Endothelial cell of umbilical vein (primary cell): Measurements from ENCODE around the gene SLC25A28. TPM values are rescaled to one million over a fixed set of nuclear protein-coding genes. Genes with fewer than 3 reads are reported as not detected.

Experiments used
- BruUV-seq: library from RNA; stranded (reverse); fragments of 400-500 nt; replicated peaks from 2 replicates; lab custom pipeline; 2021; lab: Mats Ljungman, UMichigan
- CTCF ChIA-PET: fragments of 300-600, 350-600 bp; sonication (Branson Sonifier 250); formaldehyde crosslinking; loops from one replicate; lab custom pipeline; 2021; ENCODE audit warnings: antibody characterized with exemption, inconsistent platforms; lab: Charles Lee
- POLR2A ChIA-PET: fragments of 300-600, 350-600 bp; sonication (Branson Sonifier 250); formaldehyde crosslinking; loops from one replicate; lab custom pipeline; 2021; ENCODE audit warnings: antibody characterized with exemption, inconsistent platforms; lab: Charles Lee
- DNase-seq: peaks from one replicate; pipeline ENCODE4 v3.0.0-alpha.2; 2011; ENCODE audit warnings: low read depth, low spot score
- FAIRE-seq: peaks from 2 replicates; lab custom pipeline; 2011; peaks lifted over from hg19 to GRCh38; lab: Jason Lieb, UNC
- H2AFZ ChIP-seq: 2 replicates; pipeline ENCODE4 v1.6.0; 2012; ENCODE audit warnings: low read depth, low read length, control low read depth, inconsistent platforms
- H3K27ac ChIP-seq: 2 replicates; pipeline ENCODE4 v1.5.1; 2011; ENCODE audit warnings: low read depth, mild to moderate bottlenecking, control low read depth, low read length, moderate library complexity; ENCODE audit not compliant: insufficient read depth
- H3K27me3 ChIP-seq, 2 experiments: 2 replicates each; pipeline versions ENCODE4 v1.6.0 to v1.6.1; 2011; ENCODE audit warnings: low read length in 2 of 2, mixed read lengths in 1 of 2; ENCODE audit not compliant: control insufficient read depth in 2 of 2, insufficient read depth in 2 of 2
- H3K36me3 ChIP-seq, 2 experiments: 2 replicates in 1 of 2; 3 replicates in 1 of 2; pipeline ENCODE4 v1.5.1; 2011; ENCODE audit warnings: low read length in 2 of 2, mild to moderate bottlenecking in 1 of 2, moderate library complexity in 1 of 2; ENCODE audit not compliant: control insufficient read depth in 2 of 2, insufficient read depth in 2 of 2; ENCODE audit errors: extremely low read depth in 1 of 2
- H3K4me1 ChIP-seq: 3 replicates; pipeline ENCODE4 v1.5.1; 2011; ENCODE audit warnings: mild to moderate bottlenecking, low read length; ENCODE audit not compliant: control insufficient read depth, insufficient read depth; ENCODE audit errors: extremely low read depth
- H3K4me2 ChIP-seq: 2 replicates; pipeline ENCODE4 v1.6.1; 2011; ENCODE audit warnings: low read length, control low read depth, mixed read lengths; ENCODE audit not compliant: insufficient read depth
- H3K4me3 ChIP-seq, 3 experiments: fragments of 200-600 bp in 1 of 3; sonication (generic), shearing (Covaris generic) in 1 of 3; replicated peaks in 1 of 3; 2 replicates each; pipeline ENCODE4 v1.5.1; 2011 to 2016; ENCODE audit warnings: control low read depth in 3 of 3, low read length in 3 of 3, mild to moderate bottlenecking in 2 of 3, inconsistent platforms in 1 of 3, low read depth in 1 of 3, moderate library complexity in 1 of 3; ENCODE audit not compliant: insufficient read depth in 1 of 3
- H3K79me2 ChIP-seq: 2 replicates; pipeline ENCODE4 v1.6.0; 2012; ENCODE audit warnings: low read length, inconsistent platforms; ENCODE audit not compliant: control insufficient read depth, insufficient read depth
- H3K9ac ChIP-seq: replicated peaks from 2 replicates; pipeline ENCODE3; 2011; ENCODE audit warnings: low read length, control low read depth; ENCODE audit not compliant: insufficient read depth; ENCODE audit errors: extremely low read depth
- H3K9me1 ChIP-seq: replicated peaks from 3 replicates; pipeline ENCODE4 v1.6.0; 2011; ENCODE audit warnings: mild to moderate bottlenecking, low read length; ENCODE audit not compliant: control insufficient read depth, insufficient read depth; ENCODE audit errors: extremely low read depth
- H3K9me3 ChIP-seq: replicated peaks from 2 replicates; pipeline ENCODE4 v1.5.1; 2012; ENCODE audit warnings: low read length, inconsistent platforms; ENCODE audit not compliant: control insufficient read depth, insufficient read depth
- H4K20me1 ChIP-seq: replicated peaks from 2 replicates; pipeline ENCODE3; 2011; ENCODE audit warnings: mild to moderate bottlenecking, low read length; ENCODE audit not compliant: control insufficient read depth, insufficient read depth; ENCODE audit errors: extremely low read depth
- CTCF ChIP-seq, 2 donors: IDR thresholded peaks; 1 replicate in 1 of 2; 2 replicates in 1 of 2; pipeline ENCODE4 v1.5.1; 2011; ENCODE audit warnings: low read length in 2 of 2, mild to moderate bottlenecking in 2 of 2, moderate library complexity in 2 of 2, control low read depth in 1 of 2, inconsistent platforms in 1 of 2, low read depth in 1 of 2; ENCODE audit not compliant: insufficient read depth in 1 of 2; ENCODE audit errors: extremely low read depth in 1 of 2
- EZH2 ChIP-seq: IDR thresholded peaks from 2 replicates; pipeline ENCODE4 v1.6.1; 2012; ENCODE audit warnings: borderline replicate concordance, low read depth, mild to moderate bottlenecking, moderate library complexity, low read length, inconsistent platforms; ENCODE audit not compliant: severe bottlenecking
- FOS ChIP-seq: IDR thresholded peaks from 2 replicates; pipeline ENCODE4 v1.6.1; 2011; ENCODE audit warnings: mild to moderate bottlenecking, low read length, moderate library complexity, borderline replicate concordance; ENCODE audit not compliant: insufficient read depth
- JUN ChIP-seq: IDR thresholded peaks from 2 replicates; pipeline ENCODE4 v1.6.1; 2011; ENCODE audit warnings: borderline replicate concordance, low read depth; ENCODE audit not compliant: insufficient read length, insufficient read depth
- MYC ChIP-seq: IDR thresholded peaks from one replicate; pipeline ENCODE4 v1.6.1; 2011; ENCODE audit warnings: mild to moderate bottlenecking, low read depth, low read length
- POLR2A ChIP-seq: IDR thresholded peaks from 2 replicates; pipeline ENCODE4 v1.6.1; 2012; ENCODE audit warnings: low read depth, mild to moderate bottlenecking, control low read depth, low read length
- POLR2AphosphoS5 ChIP-seq: IDR thresholded peaks from 2 replicates; pipeline ENCODE4 v1.6.1; 2012; ENCODE audit warnings: low read depth, mild to moderate bottlenecking, control low read depth, low read length, moderate library complexity; ENCODE audit not compliant: insufficient read depth
- dilution Hi-C: fragments of 300-500 bp; cut with MboI; formaldehyde crosslinking; loops from one replicate; pipeline ENCODE4 v1.15.0; 2019; ENCODE audit warnings: low sequenced_read_pairs; ENCODE audit not compliant: extremely low pct_ligation_motif_present
- intact Hi-C: fragments of 100-400 bp; cut with micrococcal nuclease; formaldehyde crosslinking; loops from one replicate; pipeline ENCODE4 v1.10.0; 2022
- polyA plus RNA-seq, 4 experiments: library from polyadenylated mRNA; depleted of rRNA in 3 of 4; stranded (reverse) in 3 of 4; unstranded in 1 of 4; fragments of >200 nt; gene quantifications; 2 replicates each; pipeline versions ENCODE4 v1.2.1 to v1.2.3, GENCODE V29; 2011 to 2012; ENCODE audit warnings: missing spikeins in 1 of 4
- total RNA-seq: library from RNA; stranded (reverse); gene quantifications from 2 replicates; pipeline ENCODE4 v1.2.3, GENCODE V29; 2021
- TF ChIP-seq, protein P1 (sequence below): IDR thresholded peaks from 2 replicates; pipeline ENCODE4 v1.6.1; 2011; ENCODE audit not compliant: insufficient read depth, insufficient read length

The SLC25A28 gene
- total and polyA plus RNA-seq, 2 donors (not counting 3 experiments of a cell fraction or from before 2014, with no cell fraction given) = 33.7 to 38.8 TPM

- intact Hi-C loops (no loop called here), dilution Hi-C loops (no loop called here)
- ChIA-PET CTCF (no interaction called here), POLR2A (no interaction called here)
- FAIRE-seq (no peak), DNase-seq (no peak)
- Histone ChIP-seq H3K9me3 (no peaks in the 10 kb centered on the region), H3K4me2 (no peak overlapping the region), H3K27ac (no peak overlapping the region), H3K4me3 (no peak overlapping the region), H3K9ac (no peak overlapping the region), H3K4me1 (no peaks in the 10 kb centered on the region), H4K20me1 (no peaks in the 10 kb centered on the region), H2AFZ (no peak overlapping the region), H3K27me3 (peaks cover 5 to 11% of the 10 kb centered on the region in 2 experiments), H3K36me3 (no peaks in the 10 kb centered on the region), H3K9me1 (no peaks in the 10 kb centered on the region), H3K79me2 (no peaks in the 10 kb centered on the region)
- no TSS peak for BruUV-seq
- TF ChIP-seq JUN = no peak
- TF ChIP-seq MYC = no peak
- no peak for TF ChIP-seq POLR2AphosphoS5
- no peak for TF ChIP-seq FOS
- TF ChIP-seq, protein P1, sequence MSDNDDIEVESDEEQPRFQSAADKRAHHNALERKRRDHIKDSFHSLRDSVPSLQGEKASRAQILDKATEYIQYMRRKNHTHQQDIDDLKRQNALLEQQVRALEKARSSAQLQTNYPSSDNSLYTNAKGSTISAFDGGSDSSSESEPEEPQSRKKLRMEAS = no peak
- TF ChIP-seq CTCF (IDR thresholded peaks at IDR 0.05; ENCODE audit: extremely low read depth in 1 of 2, insufficient read depth in 1 of 2, low read depth in 1 of 2, low read length in 2 of 2) = no peak
- no peak for TF ChIP-seq POLR2A
- TF ChIP-seq EZH2 = no peak
Measured at GRCh38 chr10:99579971-99580370, 40.3 kb downstream of the SLC25A28 start.
